ENCODE results near the gene CPED1.

GRCh38 chr7:121083790-121084251, 95.3 kb downstream of the CPED1 start:
- TF ChIP-seq, protein P1, sequence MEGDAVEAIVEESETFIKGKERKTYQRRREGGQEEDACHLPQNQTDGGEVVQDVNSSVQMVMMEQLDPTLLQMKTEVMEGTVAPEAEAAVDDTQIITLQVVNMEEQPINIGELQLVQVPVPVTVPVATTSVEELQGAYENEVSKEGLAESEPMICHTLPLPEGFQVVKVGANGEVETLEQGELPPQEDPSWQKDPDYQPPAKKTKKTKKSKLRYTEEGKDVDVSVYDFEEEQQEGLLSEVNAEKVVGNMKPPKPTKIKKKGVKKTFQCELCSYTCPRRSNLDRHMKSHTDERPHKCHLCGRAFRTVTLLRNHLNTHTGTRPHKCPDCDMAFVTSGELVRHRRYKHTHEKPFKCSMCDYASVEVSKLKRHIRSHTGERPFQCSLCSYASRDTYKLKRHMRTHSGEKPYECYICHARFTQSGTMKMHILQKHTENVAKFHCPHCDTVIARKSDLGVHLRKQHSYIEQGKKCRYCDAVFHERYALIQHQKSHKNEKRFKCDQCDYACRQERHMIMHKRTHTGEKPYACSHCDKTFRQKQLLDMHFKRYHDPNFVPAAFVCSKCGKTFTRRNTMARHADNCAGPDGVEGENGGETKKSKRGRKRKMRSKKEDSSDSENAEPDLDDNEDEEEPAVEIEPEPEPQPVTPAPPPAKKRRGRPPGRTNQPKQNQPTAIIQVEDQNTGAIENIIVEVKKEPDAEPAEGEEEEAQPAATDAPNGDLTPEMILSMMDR (tag by site-specific recombination; IDR thresholded peaks at IDR 0.05), result no peak
- TF ChIP-seq REST (tag by site-specific recombination; IDR thresholded peaks at IDR 0.05), result no peak
- no peak for TF ChIP-seq ZNF362 (tag by site-specific recombination; IDR thresholded peaks at IDR 0.05)
- TF ChIP-seq, protein P2, sequence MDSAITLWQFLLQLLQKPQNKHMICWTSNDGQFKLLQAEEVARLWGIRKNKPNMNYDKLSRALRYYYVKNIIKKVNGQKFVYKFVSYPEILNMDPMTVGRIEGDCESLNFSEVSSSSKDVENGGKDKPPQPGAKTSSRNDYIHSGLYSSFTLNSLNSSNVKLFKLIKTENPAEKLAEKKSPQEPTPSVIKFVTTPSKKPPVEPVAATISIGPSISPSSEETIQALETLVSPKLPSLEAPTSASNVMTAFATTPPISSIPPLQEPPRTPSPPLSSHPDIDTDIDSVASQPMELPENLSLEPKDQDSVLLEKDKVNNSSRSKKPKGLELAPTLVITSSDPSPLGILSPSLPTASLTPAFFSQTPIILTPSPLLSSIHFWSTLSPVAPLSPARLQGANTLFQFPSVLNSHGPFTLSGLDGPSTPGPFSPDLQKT (IDR thresholded peaks at IDR 0.05; ENCODE audit: borderline replicate concordance, low read depth, low read length), result no peak
- TF ChIP-seq, protein P3, sequence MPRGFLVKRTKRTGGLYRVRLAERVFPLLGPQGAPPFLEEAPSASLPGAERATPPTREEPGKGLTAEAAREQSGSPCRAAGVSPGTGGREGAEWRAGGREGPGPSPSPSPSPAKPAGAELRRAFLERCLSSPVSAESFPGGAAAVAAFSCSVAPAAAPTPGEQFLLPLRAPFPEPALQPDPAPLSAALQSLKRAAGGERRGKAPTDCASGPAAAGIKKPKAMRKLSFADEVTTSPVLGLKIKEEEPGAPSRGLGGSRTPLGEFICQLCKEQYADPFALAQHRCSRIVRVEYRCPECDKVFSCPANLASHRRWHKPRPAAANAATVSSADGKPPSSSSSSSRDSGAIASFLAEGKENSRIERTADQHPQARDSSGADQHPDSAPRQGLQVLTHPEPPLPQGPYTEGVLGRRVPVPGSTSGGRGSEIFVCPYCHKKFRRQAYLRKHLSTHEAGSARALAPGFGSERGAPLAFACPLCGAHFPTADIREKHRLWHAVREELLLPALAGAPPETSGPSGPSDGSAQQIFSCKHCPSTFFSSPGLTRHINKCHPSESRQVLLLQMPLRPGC (tag by site-specific recombination; IDR thresholded peaks at IDR 0.05), result no peak
- TF ChIP-seq ZNF174 (tag by site-specific recombination; IDR thresholded peaks at IDR 0.05), result no peak
- TF ChIP-seq BCL6B (tag by site-specific recombination; IDR thresholded peaks at IDR 0.05), result no peak
- TF ChIP-seq ZNF629 (tag by site-specific recombination; IDR thresholded peaks at IDR 0.05), result no peak
- no peak for TF ChIP-seq TCF7L2 (IDR thresholded peaks at IDR 0.05; ENCODE audit: borderline replicate concordance, low read depth, low read length)
- no peak for TF ChIP-seq HOXA7 (CRISPR knock-in tag; IDR thresholded peaks at IDR 0.05; ENCODE audit: borderline replicate concordance)
